ENCODE results near the gene RPGR. TPM values are rescaled to one million over a fixed set of nuclear protein-coding genes. Genes with fewer than 3 reads are reported as not detected.
A peak's percentile ranks its signal among the peaks of the same experiment; 100 is the strongest.

The RPGR gene
- total and polyA plus RNA-seq, 7 donors = 4.0 to 26.8 (median 9.6) TPM

GRCh38 chrX:38271154-38271716 lies 56.1 kb downstream of the RPGR start:
- DNase-seq = no peak
- Histone ChIP-seq H3K4me3 (no peak overlapping the region), H3K27me3 (ENCODE audit: insufficient read depth in 3 of 3, low read length in 2 of 3) (peaks cover 0 to 9% (median 0%) of the 10 kb centered on the region in 3 donors), H3K36me3 (ENCODE audit: insufficient read depth in 1 of 2, low read depth in 1 of 2) (peaks cover 0 to 2% of the 10 kb centered on the region in 2 donors), H3K4me1 (no peaks in the 10 kb centered on the region), H3K9me3 (no peaks in the 10 kb centered on the region), H3K27ac (no peak overlapping the region)
- ATAC-seq = no peak
- no peak for TF ChIP-seq CTCF (IDR thresholded peaks at IDR 0.05)
- intact Hi-C loops (cut with DNase I) = no loop called here

GRCh38 chrX:38268011-38268410 lies 59.3 kb downstream of the RPGR start:
- H3K4me1 ChIP-seq = no peaks in the 10 kb centered on the region
- H3K27me3 ChIP-seq (ENCODE audit: insufficient read depth in 3 of 3, low read length in 2 of 3) = peaks cover 0 to 9% (median 0%) of the 10 kb centered on the region in 3 donors
- intact Hi-C loops (cut with DNase I) = no loop called here
- no peak for DNase-seq
- 76 to 95% (median 88%) methylated on average over 3 of the region's 3 CpGs for WGBS, 3 donors
- no peak overlapping the region for H3K4me3 ChIP-seq
- no peaks in the 10 kb centered on the region for H3K36me3 ChIP-seq (ENCODE audit: insufficient read depth in 1 of 2, low read depth in 1 of 2)
- H3K27ac ChIP-seq = no peak overlapping the region
- H3K9me3 ChIP-seq = no peaks in the 10 kb centered on the region
- no peak for TF ChIP-seq CTCF (IDR thresholded peaks at IDR 0.05)
- peak in 1 of 4 donors; percentile 42 for ATAC-seq

GRCh38 chrX:38262715-38263620 lies 64.3 kb downstream of the RPGR start:
- intact Hi-C loops (cut with DNase I) = no loop called here
- DNase-seq (no peak), ATAC-seq (no peak)
- Histone ChIP-seq H3K27me3 (ENCODE audit: insufficient read depth in 3 of 3, low read length in 2 of 3) (peaks cover 0 to 9% (median 0%) of the 10 kb centered on the region in 3 donors), H3K27ac (no peak overlapping the region), H3K4me1 (no peaks in the 10 kb centered on the region), H3K36me3 (ENCODE audit: insufficient read depth in 1 of 2, low read depth in 1 of 2) (no peaks in the 10 kb centered on the region), H3K9me3 (no peaks in the 10 kb centered on the region), H3K4me3 (no peak overlapping the region)
- WGBS, 3 donors = 67 to 78% (median 74%) methylated on average over 9 of the region's 9 CpGs
- TF ChIP-seq CTCF (IDR thresholded peaks at IDR 0.05) = no peak

- no peak for TF ChIP-seq CTCF (IDR thresholded peaks at IDR 0.05)
- 32 to 52% (median 50%) methylated on average over 3 to 4 of the region's 4 CpGs for WGBS, 3 donors
- ATAC-seq = no peak
Observed at GRCh38 chrX:38260231-38260630, 67.1 kb downstream of the RPGR start.

More at GRCh38 chrX:38260231-38260630, 67.1 kb downstream of the RPGR start:
- Histone ChIP-seq H3K27me3 (ENCODE audit: insufficient read depth in 3 of 3, low read length in 2 of 3) (no peaks in the 10 kb centered on the region), H3K27ac (no peak overlapping the region), H3K9me3 (no peaks in the 10 kb centered on the region), H3K4me1 (no peaks in the 10 kb centered on the region), H3K4me3 (no peak overlapping the region), H3K36me3 (ENCODE audit: insufficient read depth in 1 of 2, low read depth in 1 of 2) (no peaks in the 10 kb centered on the region)
- DNase-seq = no peak
- intact Hi-C loops (cut with DNase I) = no loop called here

Measured in psoas muscle (tissue), 8 donors.